Measurements from ENCODE around the gene FLYWCH2. TPM values are rescaled to one million over a fixed set of nuclear protein-coding genes. Genes with fewer than 3 reads are reported as not detected.

Gene FLYWCH2
- total and polyA plus RNA-seq, 2 of the 13 experiments (the other 11 are each of a cell fraction or from before 2014, with no cell fraction given) = 16.9 to 19.8 TPM

DNA sequence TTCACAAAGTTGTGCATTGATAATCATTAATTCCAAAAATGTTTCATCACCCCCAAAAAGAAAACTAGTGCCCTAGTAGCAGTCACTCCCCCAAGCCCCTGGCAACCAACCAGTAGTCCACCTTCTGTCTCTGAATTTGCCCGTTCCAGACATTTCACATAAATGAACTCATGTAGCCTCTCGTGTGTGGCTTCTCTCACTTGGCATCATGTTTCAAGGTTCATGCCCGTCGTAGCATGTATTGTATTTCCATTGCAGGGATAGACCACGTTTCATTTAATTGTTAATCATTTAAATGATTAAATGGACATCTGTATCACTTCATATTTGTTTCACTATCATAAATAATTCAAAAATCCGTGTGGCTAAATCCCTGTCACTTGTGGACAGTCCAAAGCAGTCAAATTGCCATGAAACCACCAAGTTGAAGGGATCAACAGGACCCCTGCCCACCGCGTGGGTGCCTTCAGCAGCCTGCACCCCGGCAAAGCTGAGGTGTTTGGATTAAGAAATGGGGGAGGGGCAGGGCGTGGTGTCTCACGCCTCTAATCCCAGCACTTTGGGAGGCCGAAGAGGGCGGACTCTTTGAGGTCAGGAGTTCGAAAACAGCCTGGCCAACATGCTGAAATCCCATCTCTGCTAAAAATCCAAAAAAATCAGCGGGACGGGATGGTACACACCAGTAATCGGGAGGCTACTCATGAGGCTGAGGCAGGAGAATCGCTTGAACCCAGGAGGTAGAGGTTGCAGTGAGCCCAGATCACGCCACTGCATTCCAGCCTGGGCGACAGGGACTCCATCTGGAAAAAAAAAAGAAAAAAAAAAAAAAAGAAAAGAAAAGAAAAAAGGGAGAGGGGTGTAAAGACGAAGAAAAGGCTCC is 8.7 kb upstream of the FLYWCH2 start:
- ChIA-PET POLR2A (interaction anchor here (0.7 to 1.0 kb wide), 4 partner anchors 9 to 101 kb away, joined by 3 to 8 read pairs (median 5); partner anchors contain the start of genes FLYWCH1 and FLYWCH2), CTCF (ENCODE audit: low intra/inter-chr PET ratio, low total read pairs) (interaction anchor here (1.1 to 2.1 kb wide), 6 partner anchors 31 to 53 kb away, joined by 3 to 24 read pairs (median 6); no protein-coding TSS in a partner anchor)
- H3K9me3 ChIP-seq (ENCODE audit: low read length) = no peaks in the 10 kb centered on the region
- H3K27me3 ChIP-seq (ENCODE audit: control insufficient read depth in 1 of 2, insufficient read depth in 2 of 2, low read length in 2 of 2) = no peaks in the 10 kb centered on the region; a peak in 1 of 5 replicates
- no TSS peak for BruUV-seq (replicated peaks)
- H3K27ac ChIP-seq (ENCODE audit: extremely low read length, insufficient read depth, low read length) = no peak overlapping the region
- H2AFZ ChIP-seq (ENCODE audit: low read length) = peak overlapping the region; percentile 24
- no peaks in the 10 kb centered on the region for H4K20me1 ChIP-seq (ENCODE audit: insufficient read depth, low read length)
- 15% methylated on average over 21 of the region's 21 CpGs for WGBS (ENCODE audit: low lambda C conversion rate)
- FAIRE-seq (no peak), ATAC-seq (peak; percentile 28; the same call in 2 of the 3 replicates), DNase-seq (ENCODE audit: low spot score) (no peak)
- H3K9ac ChIP-seq (ENCODE audit: insufficient read depth, low read depth, low read length) = peak overlapping the region; percentile 37; the same call in 1 of the 2 replicates
- intact Hi-C loops (cut with micrococcal nuclease; ENCODE audit: unreplicated experiment) (loop anchor here (2.0 kb wide), 2 partner anchors 31 to 45 kb away; no protein-coding TSS in a partner anchor), in situ Hi-C loops (cut with HindIII; ENCODE audit: extremely low pct_ligation_motif_present, low pct_unique_long_range_greater_than_20kb) (loop anchor here (5.0 kb wide), 2 partner anchors 37 to 38 kb away; partner anchors contain the start of gene FLYWCH1)
- H3K4me3 ChIP-seq (replicated peaks in 1 of 3; ENCODE audit: insufficient read depth in 1 of 3, low read depth in 2 of 3, low read length in 3 of 3) = peak overlapping the region in 2 of 3 experiments; percentile 30 to 58; a peak in 3 of 6 replicates
- H3K4me2 ChIP-seq (ENCODE audit: low read depth, low read length) = peak overlapping the region; percentile 71
- no peaks in the 10 kb centered on the region for H3K79me2 ChIP-seq (ENCODE audit: insufficient read depth, low read length)
- no peaks in the 10 kb centered on the region for H3K36me3 ChIP-seq (replicated peaks in 1 of 2; ENCODE audit: control insufficient read depth in 1 of 2, insufficient read depth in 2 of 2, low read length in 2 of 2)
- peaks cover 26% of the 10 kb centered on the region for H3K4me1 ChIP-seq (ENCODE audit: insufficient read depth, low read length)
- TF ChIP-seq SP4 (CRISPR knock-in tag; IDR thresholded peaks at IDR 0.05) (peak; percentile 22; the same call in 1 of the 2 replicates), SALL2 (CRISPR knock-in tag; IDR thresholded peaks at IDR 0.05) (0 out of 2 replicates have a peak, but pooled peaks have one; percentile 4), HMGXB3 (CRISPR knock-in tag; IDR thresholded peaks at IDR 0.05; ENCODE audit: borderline replicate concordance) (no peak), ASH2L (IDR thresholded peaks at IDR 0.05; ENCODE audit: insufficient read length, low read depth, low read length) (no peak), CEBPB (IDR thresholded peaks at IDR 0.05; ENCODE audit: borderline replicate concordance, low read depth, low read length) (no peak), ZNF570 (CRISPR knock-in tag; IDR thresholded peaks at IDR 0.05; ENCODE audit: borderline replicate concordance) (no peak), ZFX (CRISPR knock-in tag; IDR thresholded peaks at IDR 0.05; ENCODE audit: low read depth) (no peak)
- TF ChIP-seq, protein P1, sequence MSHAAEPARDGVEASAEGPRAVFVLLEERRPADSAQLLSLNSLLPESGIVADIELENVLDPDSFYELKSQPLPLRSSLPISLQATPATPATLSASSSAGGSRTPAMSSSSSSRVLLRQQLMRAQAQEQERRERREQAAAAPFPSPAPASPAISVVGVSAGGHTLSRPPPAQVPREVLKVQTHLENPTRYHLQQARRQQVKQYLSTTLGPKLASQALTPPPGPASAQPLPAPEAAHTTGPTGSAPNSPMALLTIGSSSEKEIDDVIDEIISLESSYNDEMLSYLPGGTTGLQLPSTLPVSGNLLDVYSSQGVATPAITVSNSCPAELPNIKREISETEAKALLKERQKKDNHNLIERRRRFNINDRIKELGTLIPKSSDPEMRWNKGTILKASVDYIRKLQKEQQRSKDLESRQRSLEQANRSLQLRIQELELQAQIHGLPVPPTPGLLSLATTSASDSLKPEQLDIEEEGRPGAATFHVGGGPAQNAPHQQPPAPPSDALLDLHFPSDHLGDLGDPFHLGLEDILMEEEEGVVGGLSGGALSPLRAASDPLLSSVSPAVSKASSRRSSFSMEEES (CRISPR knock-in tag; IDR thresholded peaks at IDR 0.05) = 0 out of 2 replicates have a peak, but pooled peaks have one; percentile 1
- TF ChIP-seq, protein P2, sequence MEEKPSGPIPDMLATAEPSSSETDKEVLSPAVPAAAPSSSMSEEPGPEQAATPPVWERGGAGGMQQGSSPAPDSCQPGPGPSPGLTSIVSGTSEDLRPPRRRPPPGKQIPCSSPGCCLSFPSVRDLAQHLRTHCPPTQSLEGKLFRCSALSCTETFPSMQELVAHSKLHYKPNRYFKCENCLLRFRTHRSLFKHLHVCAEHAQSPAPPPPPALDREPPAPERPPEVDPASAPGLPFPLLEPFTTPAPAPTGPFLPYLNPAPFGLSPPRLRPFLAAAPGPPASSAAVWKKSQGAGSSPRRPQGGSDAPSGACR (CRISPR knock-in tag; IDR thresholded peaks at IDR 0.05) = no peak
- TF ChIP-seq, protein P3, sequence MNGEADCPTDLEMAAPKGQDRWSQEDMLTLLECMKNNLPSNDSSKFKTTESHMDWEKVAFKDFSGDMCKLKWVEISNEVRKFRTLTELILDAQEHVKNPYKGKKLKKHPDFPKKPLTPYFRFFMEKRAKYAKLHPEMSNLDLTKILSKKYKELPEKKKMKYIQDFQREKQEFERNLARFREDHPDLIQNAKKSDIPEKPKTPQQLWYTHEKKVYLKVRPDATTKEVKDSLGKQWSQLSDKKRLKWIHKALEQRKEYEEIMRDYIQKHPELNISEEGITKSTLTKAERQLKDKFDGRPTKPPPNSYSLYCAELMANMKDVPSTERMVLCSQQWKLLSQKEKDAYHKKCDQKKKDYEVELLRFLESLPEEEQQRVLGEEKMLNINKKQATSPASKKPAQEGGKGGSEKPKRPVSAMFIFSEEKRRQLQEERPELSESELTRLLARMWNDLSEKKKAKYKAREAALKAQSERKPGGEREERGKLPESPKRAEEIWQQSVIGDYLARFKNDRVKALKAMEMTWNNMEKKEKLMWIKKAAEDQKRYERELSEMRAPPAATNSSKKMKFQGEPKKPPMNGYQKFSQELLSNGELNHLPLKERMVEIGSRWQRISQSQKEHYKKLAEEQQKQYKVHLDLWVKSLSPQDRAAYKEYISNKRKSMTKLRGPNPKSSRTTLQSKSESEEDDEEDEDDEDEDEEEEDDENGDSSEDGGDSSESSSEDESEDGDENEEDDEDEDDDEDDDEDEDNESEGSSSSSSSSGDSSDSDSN (CRISPR knock-in tag; IDR thresholded peaks at IDR 0.05) = no peak
- TF ChIP-seq, protein P4, sequence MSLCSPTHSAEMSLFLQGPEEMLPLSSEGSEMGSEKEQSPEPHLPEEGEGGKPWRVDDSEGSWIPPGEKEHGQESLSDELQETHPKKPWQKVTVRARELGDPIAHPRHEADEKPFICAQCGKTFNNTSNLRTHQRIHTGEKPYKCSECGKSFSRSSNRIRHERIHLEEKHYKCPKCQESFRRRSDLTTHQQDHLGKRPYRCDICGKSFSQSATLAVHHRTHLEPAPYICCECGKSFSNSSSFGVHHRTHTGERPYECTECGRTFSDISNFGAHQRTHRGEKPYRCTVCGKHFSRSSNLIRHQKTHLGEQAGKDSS (CRISPR knock-in tag; IDR thresholded peaks at IDR 0.05; ENCODE audit: borderline replicate concordance, low read depth) = no peak

Data from HepG2 (cell line).